SK-N-SH treated with all-trans-retinoic acid at 6 μM for 48 hours (cell line): Measurements from ENCODE around the gene PRR36.
A peak's percentile ranks its signal among the peaks of the same experiment; 100 is the strongest.
"Not testable (repeated sequence)": the region's sequence is repeated elsewhere in the genome, so short reads cannot be mapped to it uniquely, and the experiment has no call there.

Experiments used
- ATAC-seq: fragments of 200-7000 bp; cut with Tn5 transposase; 3 replicates; pipeline ENCODE4 v1.9.1; 2020; ENCODE audit warnings: mild to moderate bottlenecking, moderate library complexity
- ARNTL ChIP-seq: fragments of 450-650 bp; formaldehyde crosslinking; IDR thresholded peaks from 2 replicates; pipeline ENCODE4 v1.5.0; 2020; ENCODE audit warnings: low read depth, mild to moderate bottlenecking, moderate library complexity, borderline replicate concordance
- BACH2 ChIP-seq: fragments of 250-450 bp; sonication (Bioruptor Pico); IDR thresholded peaks from 2 replicates; pipeline ENCODE4 v1.9.0; 2021; ENCODE audit warnings: mild to moderate bottlenecking, borderline replicate concordance
- ESRRG ChIP-seq: fragments of 250-450 bp; sonication (Bioruptor Pico); IDR thresholded peaks from 2 replicates; pipeline ENCODE4 v1.6.1; 2021; ENCODE audit warnings: mild to moderate bottlenecking
- ISL1 ChIP-seq: fragments of 250-450 bp; sonication (Bioruptor Pico); IDR thresholded peaks from 2 replicates; pipeline ENCODE4 v2.1.2; 2022; ENCODE audit warnings: mild to moderate bottlenecking, moderate library complexity
- OSR1 ChIP-seq: fragments of 250-450 bp; sonication (Bioruptor Pico); IDR thresholded peaks from 2 replicates; pipeline ENCODE4 v1.8.0; 2022; ENCODE audit warnings: moderate library complexity, mild to moderate bottlenecking, inconsistent platforms
- PPARA ChIP-seq: fragments of 250-450 bp; sonication (Bioruptor Pico); IDR thresholded peaks from 2 replicates; pipeline ENCODE4 v1.5.0; 2020; ENCODE audit warnings: mild to moderate bottlenecking, borderline replicate concordance
- RARB ChIP-seq: fragments of 250-450 bp; sonication (Bioruptor Pico); IDR thresholded peaks from 2 replicates; pipeline ENCODE4 v1.8.0; 2021; ENCODE audit warnings: mild to moderate bottlenecking, moderate library complexity
- SNAI2 ChIP-seq: fragments of 250-450 bp; sonication (Bioruptor Pico); IDR thresholded peaks from 2 replicates; pipeline ENCODE4 v1.5.0; 2020; ENCODE audit warnings: mild to moderate bottlenecking, moderate library complexity
- TCF4 ChIP-seq: fragments of 250-450 bp; sonication (Bioruptor Pico); IDR thresholded peaks from 2 replicates; pipeline ENCODE4 v1.8.0; 2021; ENCODE audit warnings: mild to moderate bottlenecking, moderate library complexity, borderline replicate concordance
- TOX ChIP-seq: fragments of 250-450 bp; sonication (Bioruptor Pico); IDR thresholded peaks from 2 replicates; pipeline ENCODE4 v1.8.0; 2021; ENCODE audit warnings: mild to moderate bottlenecking, moderate library complexity, borderline replicate concordance
- ZC3H10 ChIP-seq: fragments of 250-450 bp; sonication (Bioruptor Pico); IDR thresholded peaks from 2 replicates; pipeline ENCODE4 v1.5.1; 2021; ENCODE audit warnings: mild to moderate bottlenecking, moderate library complexity
- ZFP30 ChIP-seq: fragments of 450-650 bp; formaldehyde crosslinking; IDR thresholded peaks from 2 replicates; pipeline ENCODE4 v1.5.0; 2022; ENCODE audit warnings: mild to moderate bottlenecking, moderate library complexity
- ZNF565 ChIP-seq: fragments of 450-650 bp; formaldehyde crosslinking; conservative IDR thresholded peaks from 2 replicates; pipeline ENCODE4 v1.5.0; 2020; ENCODE audit warnings: low read depth, mild to moderate bottlenecking, moderate library complexity
- ZNF70 ChIP-seq: fragments of 450-650 bp; formaldehyde crosslinking; IDR thresholded peaks from 2 replicates; pipeline ENCODE4 v1.5.0; 2020; ENCODE audit warnings: mild to moderate bottlenecking, moderate library complexity
- ZNF8 ChIP-seq: fragments of 450-650 bp; formaldehyde crosslinking; IDR thresholded peaks from 2 replicates; pipeline ENCODE4 v1.5.0; 2020; ENCODE audit warnings: mild to moderate bottlenecking, moderate library complexity
- TF ChIP-seq, protein P1 (sequence below): fragments of 250-450 bp; sonication (Bioruptor Pico); IDR thresholded peaks from 2 replicates; pipeline ENCODE4 v1.5.1; 2020; ENCODE audit warnings: low read depth, mild to moderate bottlenecking, moderate library complexity
- TF ChIP-seq, protein P2 (sequence below): fragments of 250-450 bp; sonication (Bioruptor Pico); IDR thresholded peaks from 2 replicates; pipeline ENCODE4 v1.8.0; 2020; ENCODE audit warnings: mild to moderate bottlenecking, moderate library complexity, borderline replicate concordance
- TF ChIP-seq, protein P3 (sequence below): fragments of 250-450 bp; sonication (Bioruptor Pico); IDR thresholded peaks from 2 replicates; pipeline ENCODE4 v1.8.0; 2021; ENCODE audit warnings: low read depth, mild to moderate bottlenecking, moderate library complexity, borderline replicate concordance

Gene PRR36

GRCh38 chr19:7861619-7862412 is 12.4 kb downstream of the PRR36 start:
- TF ChIP-seq BACH2 (CRISPR knock-in tag) (no peak), ESRRG (CRISPR knock-in tag) (no peak), RARB (CRISPR knock-in tag) (no peak), PPARA (no peak), ISL1 (no peak), ZC3H10 (CRISPR knock-in tag) (no peak), ZNF8 (CRISPR knock-in tag) (no peak), ARNTL (no peak), TCF4 (no peak)
- TF ChIP-seq, protein P1, sequence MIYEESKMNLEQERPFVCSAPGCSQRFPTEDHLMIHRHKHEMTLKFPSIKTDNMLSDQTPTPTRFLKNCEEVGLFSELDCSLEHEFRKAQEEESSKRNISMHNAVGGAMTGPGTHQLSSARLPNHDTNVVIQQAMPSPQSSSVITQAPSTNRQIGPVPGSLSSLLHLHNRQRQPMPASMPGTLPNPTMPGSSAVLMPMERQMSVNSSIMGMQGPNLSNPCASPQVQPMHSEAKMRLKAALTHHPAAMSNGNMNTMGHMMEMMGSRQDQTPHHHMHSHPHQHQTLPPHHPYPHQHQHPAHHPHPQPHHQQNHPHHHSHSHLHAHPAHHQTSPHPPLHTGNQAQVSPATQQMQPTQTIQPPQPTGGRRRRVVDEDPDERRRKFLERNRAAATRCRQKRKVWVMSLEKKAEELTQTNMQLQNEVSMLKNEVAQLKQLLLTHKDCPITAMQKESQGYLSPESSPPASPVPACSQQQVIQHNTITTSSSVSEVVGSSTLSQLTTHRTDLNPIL (CRISPR knock-in tag) = no peak
- TF ChIP-seq, all 23 proteins: peak for 0
- ATAC-seq = peak; percentile 27

- no peak for ATAC-seq
- TF ChIP-seq BACH2 (CRISPR knock-in tag) = no peak
- no peak for TF ChIP-seq OSR1 (CRISPR knock-in tag)
- TF ChIP-seq, protein P2, sequence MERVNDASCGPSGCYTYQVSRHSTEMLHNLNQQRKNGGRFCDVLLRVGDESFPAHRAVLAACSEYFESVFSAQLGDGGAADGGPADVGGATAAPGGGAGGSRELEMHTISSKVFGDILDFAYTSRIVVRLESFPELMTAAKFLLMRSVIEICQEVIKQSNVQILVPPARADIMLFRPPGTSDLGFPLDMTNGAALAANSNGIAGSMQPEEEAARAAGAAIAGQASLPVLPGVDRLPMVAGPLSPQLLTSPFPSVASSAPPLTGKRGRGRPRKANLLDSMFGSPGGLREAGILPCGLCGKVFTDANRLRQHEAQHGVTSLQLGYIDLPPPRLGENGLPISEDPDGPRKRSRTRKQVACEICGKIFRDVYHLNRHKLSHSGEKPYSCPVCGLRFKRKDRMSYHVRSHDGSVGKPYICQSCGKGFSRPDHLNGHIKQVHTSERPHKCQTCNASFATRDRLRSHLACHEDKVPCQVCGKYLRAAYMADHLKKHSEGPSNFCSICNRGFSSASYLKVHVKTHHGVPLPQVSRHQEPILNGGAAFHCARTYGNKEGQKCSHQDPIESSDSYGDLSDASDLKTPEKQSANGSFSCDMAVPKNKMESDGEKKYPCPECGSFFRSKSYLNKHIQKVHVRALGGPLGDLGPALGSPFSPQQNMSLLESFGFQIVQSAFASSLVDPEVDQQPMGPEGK (CRISPR knock-in tag) = no peak
- TF ChIP-seq RARB (CRISPR knock-in tag) = no peak
- no peak for TF ChIP-seq ZNF8 (CRISPR knock-in tag)
- TF ChIP-seq, protein P3, sequence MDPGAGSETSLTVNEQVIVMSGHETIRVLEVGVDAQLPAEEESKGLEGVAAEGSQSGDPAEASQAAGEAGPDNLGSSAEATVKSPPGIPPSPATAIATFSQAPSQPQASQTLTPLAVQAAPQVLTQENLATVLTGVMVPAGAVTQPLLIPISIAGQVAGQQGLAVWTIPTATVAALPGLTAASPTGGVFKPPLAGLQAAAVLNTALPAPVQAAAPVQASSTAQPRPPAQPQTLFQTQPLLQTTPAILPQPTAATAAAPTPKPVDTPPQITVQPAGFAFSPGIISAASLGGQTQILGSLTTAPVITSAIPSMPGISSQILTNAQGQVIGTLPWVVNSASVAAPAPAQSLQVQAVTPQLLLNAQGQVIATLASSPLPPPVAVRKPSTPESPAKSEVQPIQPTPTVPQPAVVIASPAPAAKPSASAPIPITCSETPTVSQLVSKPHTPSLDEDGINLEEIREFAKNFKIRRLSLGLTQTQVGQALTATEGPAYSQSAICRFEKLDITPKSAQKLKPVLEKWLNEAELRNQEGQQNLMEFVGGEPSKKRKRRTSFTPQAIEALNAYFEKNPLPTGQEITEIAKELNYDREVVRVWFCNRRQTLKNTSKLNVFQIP (CRISPR knock-in tag) = no peak
- TF ChIP-seq TCF4 = no peak
- TF ChIP-seq ZNF565 (CRISPR knock-in tag) = no peak
- no peak for TF ChIP-seq SNAI2 (CRISPR knock-in tag)
- TF ChIP-seq, protein P1 (CRISPR knock-in tag) = no peak
- no peak for TF ChIP-seq ARNTL
- no peak for TF ChIP-seq ESRRG (CRISPR knock-in tag)
- no peak for TF ChIP-seq ZNF70 (CRISPR knock-in tag)
Observed at GRCh38 chr19:7860714-7861618, 13.2 kb downstream of the PRR36 start.

- TF ChIP-seq, protein P3 (CRISPR knock-in tag) = no peak
- TF ChIP-seq, protein P1 (CRISPR knock-in tag) = no peak
- TF ChIP-seq ZNF565 (CRISPR knock-in tag) (no peak), ZC3H10 (CRISPR knock-in tag) (no peak), ZFP30 (no peak), ZNF8 (CRISPR knock-in tag) (no peak), TCF4 (no peak), TOX (CRISPR knock-in tag) (no peak)
- TF ChIP-seq, protein P2 (CRISPR knock-in tag) = no peak
- ATAC-seq = no peak
Observed at GRCh38 chr19:7859831-7860713, 14.1 kb downstream of the PRR36 start.

GRCh38 chr19:7859087-7859486 is 15.1 kb downstream of the PRR36 start:
- ATAC-seq = not testable (repeated sequence)
